ENCODE measurements around the gene HOXA10. TPM values are rescaled to one million over a fixed set of nuclear protein-coding genes. Genes with fewer than 3 reads are reported as not detected.
A peak's percentile ranks its signal among the peaks of the same experiment; 100 is the strongest.

The HOXA10 gene
- total and polyA plus RNA-seq, 3 experiments from 2014 or later: 0.09 TPM; not detected in 2

DNA sequence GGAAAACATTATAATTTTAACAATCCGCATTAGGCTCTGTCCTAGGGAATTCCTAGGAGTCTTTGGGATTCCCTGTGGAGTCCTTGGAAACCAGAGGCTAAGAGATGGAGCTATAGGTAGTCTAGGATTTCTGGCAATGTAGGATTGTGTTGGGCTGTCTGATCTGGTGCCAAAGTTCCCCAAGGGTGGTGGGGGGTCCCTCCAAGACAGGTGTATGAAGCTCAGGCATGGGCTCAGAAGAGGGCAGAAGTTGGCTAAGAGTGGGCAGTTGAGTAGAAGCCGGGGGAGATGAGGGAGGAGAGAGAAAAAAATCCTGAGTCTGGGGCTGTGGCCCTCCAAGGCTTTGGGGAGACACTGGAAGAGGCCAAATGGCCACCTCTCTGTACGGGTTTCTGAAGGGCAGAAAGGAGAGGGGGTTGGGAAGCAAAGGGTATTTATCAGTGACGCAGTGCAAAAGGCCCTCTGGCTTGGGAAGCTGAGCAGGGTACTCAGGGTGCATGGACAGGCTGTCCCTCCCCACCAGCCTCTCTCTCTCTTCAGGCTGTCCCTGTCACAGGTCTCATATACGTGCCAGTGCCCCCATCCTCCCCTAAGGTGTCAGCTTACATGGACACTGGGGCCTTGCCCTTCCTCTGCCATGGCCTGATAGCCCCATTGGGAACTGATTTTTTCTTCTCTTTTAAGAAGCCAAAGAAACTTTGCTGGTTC is 27.5 kb downstream of the HOXA10 start:
- ChIA-PET POLR2A (no interaction called here), CTCF (interaction anchor here (1.0 to 1.4 kb wide), 2 partner anchors 14 to 16 kb away, joined by 3 read pairs; no protein-coding TSS in a partner anchor)
- H3K27me3 ChIP-seq (ENCODE audit: insufficient read depth, low read length, poor library complexity, severe bottlenecking): peaks cover 49% of the 10 kb centered on the region
- no peak overlapping the region for H3K27ac ChIP-seq (ENCODE audit: low read depth, low read length)
- H3K9me3 ChIP-seq (ENCODE audit: low read length): no peaks in the 10 kb centered on the region
- Mint-ChIP-seq H3K4me3 (peak overlapping the region in 1 of 7 donors; percentile 10), H3K9me3 (no peaks in the 10 kb centered on the region), H3K4me1 (peaks cover 9 to 31% (median 19%) of the 10 kb centered on the region in 3 donors), H3K27ac (no peak overlapping the region), H3K36me3 (no peaks in the 10 kb centered on the region), H3K27me3 (peaks cover 63 to 77% of the 10 kb centered on the region in 2 donors)
- peaks cover 13% of the 10 kb centered on the region for H3K4me1 ChIP-seq (ENCODE audit: insufficient read depth, low read length)
- no peak for DNase-seq
- no peak overlapping the region for H3K4me3 ChIP-seq (ENCODE audit: low read length)
- H3K36me3 ChIP-seq (ENCODE audit: insufficient read depth, low read length): no peaks in the 10 kb centered on the region

DNA sequence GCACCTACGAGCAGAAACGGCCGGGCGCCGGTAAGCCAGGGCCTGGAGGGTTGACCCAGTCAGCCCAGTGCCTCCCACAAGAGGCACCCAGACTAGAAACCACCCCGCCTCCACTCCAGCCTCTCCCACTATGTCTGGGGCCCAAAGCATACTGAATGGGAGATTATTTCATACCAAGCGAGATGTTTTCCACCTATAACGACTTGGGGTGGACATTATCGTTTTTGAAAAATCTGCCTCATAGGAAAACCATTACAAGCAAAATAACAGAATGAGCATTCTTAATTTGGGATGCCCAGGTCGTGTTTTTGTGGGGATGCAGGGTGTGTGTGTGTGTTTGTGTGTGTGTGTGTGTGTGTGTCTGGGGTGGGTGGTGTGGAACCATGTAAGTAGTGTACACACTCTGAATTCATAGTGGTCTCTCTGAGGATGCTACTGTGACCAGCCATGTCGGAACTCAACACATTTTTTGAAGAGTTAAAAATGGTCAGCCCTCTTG is 28.2 kb downstream of the HOXA10 start:
- Mint-ChIP-seq H3K27ac (no peak overlapping the region), H3K4me1 (peaks cover 2 to 24% (median 12%) of the 10 kb centered on the region in 3 donors), H3K4me3 (no peak overlapping the region), H3K9me3 (no peaks in the 10 kb centered on the region), H3K27me3 (peaks cover 60 to 76% of the 10 kb centered on the region in 2 donors), H3K36me3 (no peaks in the 10 kb centered on the region)
- Histone ChIP-seq H3K4me1 (ENCODE audit: insufficient read depth, low read length) (peaks cover 6% of the 10 kb centered on the region), H3K27me3 (ENCODE audit: insufficient read depth, low read length, poor library complexity, severe bottlenecking) (peaks cover 42% of the 10 kb centered on the region), H3K36me3 (ENCODE audit: insufficient read depth, low read length) (no peaks in the 10 kb centered on the region), H3K4me3 (ENCODE audit: low read length) (no peak overlapping the region), H3K9me3 (ENCODE audit: low read length) (no peaks in the 10 kb centered on the region), H3K27ac (ENCODE audit: low read depth, low read length) (no peak overlapping the region)
- POLR2A ChIA-PET: no interaction called here
- CTCF ChIA-PET: interaction anchor here (1.0 to 1.4 kb wide), 2 partner anchors 15 to 17 kb away, joined by 3 read pairs; no protein-coding TSS in a partner anchor
- DNase-seq: no peak

DNA sequence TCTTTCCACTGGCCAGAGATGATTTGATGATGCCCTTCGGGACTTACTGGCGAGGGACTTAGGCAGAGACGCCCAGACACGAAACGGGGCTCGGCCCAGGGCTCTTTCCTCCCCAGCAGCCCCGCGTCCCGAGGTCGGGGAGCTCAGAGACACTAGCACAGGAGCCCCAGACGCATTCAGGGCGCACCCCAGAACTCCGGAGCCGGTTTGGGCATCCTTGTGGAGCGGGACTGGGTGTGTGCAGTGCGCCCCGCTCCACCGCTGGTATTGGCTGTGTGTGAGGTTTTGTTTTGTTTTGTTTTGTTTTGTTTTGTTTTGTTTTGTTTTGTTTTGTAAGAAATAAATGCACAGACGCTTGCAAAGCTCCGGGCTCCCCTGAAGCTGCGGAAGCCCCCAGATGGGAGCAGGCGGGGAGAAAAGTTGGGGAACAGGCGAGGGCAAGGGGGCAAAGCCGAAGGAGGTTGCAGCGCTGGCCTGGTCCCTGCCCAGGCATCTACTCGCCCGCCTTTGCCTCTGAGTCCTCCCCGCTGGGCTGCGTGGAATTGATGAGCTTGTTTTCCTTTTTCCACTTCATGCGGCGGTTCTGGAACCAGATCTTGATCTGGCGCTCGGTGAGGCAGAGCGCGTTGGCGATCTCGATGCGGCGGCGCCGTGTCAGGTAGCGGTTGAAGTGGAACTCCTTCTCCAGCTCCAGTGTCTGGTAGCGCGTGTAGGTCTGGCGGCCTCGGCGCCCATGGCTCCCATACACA is 28.8 kb downstream of the HOXA10 start:
- Histone ChIP-seq H3K4me1 (ENCODE audit: insufficient read depth, low read length) (peaks cover under 1% of the 10 kb centered on the region), H3K9me3 (ENCODE audit: low read length) (no peaks in the 10 kb centered on the region), H3K36me3 (ENCODE audit: insufficient read depth, low read length) (no peaks in the 10 kb centered on the region), H3K4me3 (ENCODE audit: low read length) (no peak overlapping the region), H3K27ac (ENCODE audit: low read depth, low read length) (no peak overlapping the region), H3K27me3 (ENCODE audit: insufficient read depth, low read length, poor library complexity, severe bottlenecking) (peaks cover 37% of the 10 kb centered on the region)
- H3K4me1 Mint-ChIP-seq: peaks cover 0 to 18% (median 7%) of the 10 kb centered on the region in 3 donors
- H3K9me3 Mint-ChIP-seq: no peaks in the 10 kb centered on the region
- H3K27me3 Mint-ChIP-seq: peaks cover 56 to 77% of the 10 kb centered on the region in 2 donors
- H3K36me3 Mint-ChIP-seq: no peaks in the 10 kb centered on the region
- ChIA-PET POLR2A (no interaction called here), CTCF (no interaction called here)
- H3K27ac Mint-ChIP-seq: peak overlapping the region in 1 of 8 donors; percentile 7
- no peak for DNase-seq
- no peak overlapping the region for H3K4me3 Mint-ChIP-seq

DNA sequence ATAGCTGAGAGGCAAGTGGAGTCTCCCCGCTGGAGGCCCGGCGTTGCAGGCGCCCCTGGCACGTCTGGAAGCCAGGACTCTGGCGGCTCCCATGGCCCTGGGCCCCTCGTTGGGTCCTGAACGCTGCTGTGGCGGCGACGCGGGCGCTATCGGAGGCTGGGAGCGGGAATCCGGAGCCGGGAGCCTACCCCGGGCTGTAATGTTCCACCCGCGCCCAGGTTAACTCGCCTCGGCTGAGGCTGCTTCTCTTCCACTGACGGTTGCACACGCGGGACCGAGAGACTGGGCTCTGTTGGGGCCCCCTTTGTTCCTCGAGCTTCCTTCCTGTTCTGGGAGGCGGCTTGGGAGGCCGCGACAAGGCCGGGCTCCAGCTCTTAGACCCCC is 29.3 kb downstream of the HOXA10 start:
- H3K9me3 ChIP-seq (ENCODE audit: low read length): no peaks in the 10 kb centered on the region
- Mint-ChIP-seq H3K27ac (no peak overlapping the region), H3K27me3 (peaks cover 51 to 71% of the 10 kb centered on the region in 2 donors), H3K36me3 (no peaks in the 10 kb centered on the region), H3K9me3 (no peaks in the 10 kb centered on the region), H3K4me3 (no peak overlapping the region), H3K4me1 (peaks cover 0 to 13% (median 5%) of the 10 kb centered on the region in 3 donors)
- H3K4me1 ChIP-seq (ENCODE audit: insufficient read depth, low read length): no peaks in the 10 kb centered on the region
- H3K36me3 ChIP-seq (ENCODE audit: insufficient read depth, low read length): no peaks in the 10 kb centered on the region
- no peak overlapping the region for H3K4me3 ChIP-seq (ENCODE audit: low read length)
- H3K27me3 ChIP-seq (ENCODE audit: insufficient read depth, low read length, poor library complexity, severe bottlenecking): peaks cover 35% of the 10 kb centered on the region
- DNase-seq: no peak
- CTCF ChIA-PET: no interaction called here
- POLR2A ChIA-PET: no interaction called here
- H3K27ac ChIP-seq (ENCODE audit: low read depth, low read length): no peak overlapping the region

DNA sequence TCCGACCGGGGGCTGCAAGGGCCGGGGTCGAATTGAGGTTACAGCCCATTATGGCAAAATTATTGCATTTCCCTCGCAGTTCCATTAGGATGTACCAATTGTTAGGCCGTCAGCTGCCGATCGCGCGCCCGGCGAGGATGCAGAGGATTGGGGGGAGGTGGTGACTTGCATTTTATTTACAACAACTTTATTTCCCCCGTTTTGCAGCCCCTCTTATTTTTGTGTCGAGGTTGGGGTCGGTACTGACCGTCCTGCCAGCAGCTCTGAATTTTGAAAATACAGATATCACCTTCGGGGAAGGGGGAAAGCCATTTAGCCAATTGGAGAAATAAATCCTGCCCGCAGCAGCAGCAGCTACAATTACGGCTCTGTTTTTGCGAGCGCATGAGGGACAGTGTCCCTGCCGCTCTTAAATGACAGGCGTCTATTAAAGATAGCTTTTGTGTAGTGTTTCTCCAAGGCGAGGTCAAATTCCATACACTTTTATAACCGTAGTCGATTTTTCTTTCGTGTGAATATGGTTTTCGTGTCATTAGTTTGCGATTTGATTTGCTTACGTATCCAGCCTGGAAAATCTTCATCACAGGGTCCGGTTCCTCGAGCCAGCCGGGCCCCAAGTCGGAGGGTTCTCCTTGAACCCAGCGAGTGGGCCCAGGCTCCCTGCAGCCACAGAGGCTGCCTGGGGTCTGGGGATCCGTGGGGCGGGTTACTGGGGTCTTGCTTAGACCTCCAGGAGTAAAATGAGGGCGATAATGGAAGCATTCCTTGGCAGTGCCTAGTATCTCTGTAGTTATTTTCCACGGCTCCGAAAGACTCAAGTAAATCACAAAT is 30.0 kb downstream of the HOXA10 start:
- H3K36me3 ChIP-seq (ENCODE audit: insufficient read depth, low read length): no peaks in the 10 kb centered on the region
- no peak overlapping the region for H3K27ac ChIP-seq (ENCODE audit: low read depth, low read length)
- Mint-ChIP-seq H3K36me3 (no peaks in the 10 kb centered on the region), H3K27ac (no peak overlapping the region), H3K4me1 (peaks cover 0 to 12% (median 5%) of the 10 kb centered on the region in 3 donors), H3K27me3 (peaks cover 45 to 65% of the 10 kb centered on the region in 2 donors), H3K9me3 (no peaks in the 10 kb centered on the region), H3K4me3 (peak overlapping the region in 1 of 7 donors; percentile 65)
- no peak overlapping the region for H3K4me3 ChIP-seq (ENCODE audit: low read length)
- H3K9me3 ChIP-seq (ENCODE audit: low read length): no peaks in the 10 kb centered on the region
- peaks cover 31% of the 10 kb centered on the region for H3K27me3 ChIP-seq (ENCODE audit: insufficient read depth, low read length, poor library complexity, severe bottlenecking)
- POLR2A ChIA-PET: no interaction called here
- H3K4me1 ChIP-seq (ENCODE audit: insufficient read depth, low read length): no peaks in the 10 kb centered on the region
- DNase-seq: no peak
- CTCF ChIA-PET: no interaction called here

DNA sequence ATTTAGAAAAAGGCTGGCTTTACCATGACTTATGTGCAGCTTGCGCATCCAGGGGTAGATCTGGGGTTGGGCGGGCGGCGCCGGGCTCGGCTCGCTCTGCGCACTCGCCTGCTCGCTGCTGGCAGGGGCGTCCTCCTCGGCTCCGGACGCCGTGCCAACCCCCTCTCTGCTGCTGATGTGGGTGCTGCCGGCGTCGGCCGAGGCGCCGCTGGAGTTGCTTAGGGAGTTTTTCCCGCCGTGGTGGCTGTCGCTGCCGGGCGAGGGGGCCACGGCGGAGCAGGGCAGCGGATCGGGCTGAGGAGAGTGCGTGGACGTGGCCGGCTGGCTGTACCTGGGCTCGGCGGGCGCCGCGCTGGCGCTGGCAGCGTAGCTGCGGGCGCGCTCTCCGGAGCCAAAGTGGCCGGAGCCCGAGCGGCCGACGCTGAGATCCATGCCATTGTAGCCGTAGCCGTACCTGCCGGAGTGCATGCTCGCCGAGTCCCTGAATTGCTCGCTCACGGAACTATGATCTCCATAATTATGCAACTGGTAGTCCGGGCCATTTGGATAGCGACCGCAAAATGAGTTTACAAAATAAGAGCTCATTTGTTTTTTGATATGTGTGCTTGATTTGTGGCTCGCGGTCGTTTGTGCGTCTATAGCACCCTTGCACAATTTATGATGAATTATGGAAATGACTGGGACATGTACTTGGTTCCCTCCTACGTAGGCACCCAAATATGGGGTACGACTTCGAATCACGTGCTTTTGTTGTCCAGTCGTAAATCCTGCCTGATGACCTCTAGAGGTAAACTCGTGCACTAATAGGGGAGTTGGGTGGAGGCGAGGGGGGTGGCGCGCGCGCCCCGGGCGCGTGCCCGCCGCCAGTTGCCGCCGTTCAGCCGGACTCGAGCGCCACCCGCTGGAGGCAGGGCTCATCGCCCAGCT is 30.8 kb downstream of the HOXA10 start, which contains the start of gene HOXA5:
TSS of gene HOXA5 (minus strand) at position 659 of the 927 bp plus-strand sequence. CDS start at position 585, 74 bp downstream.
- no peak for DNase-seq
- Mint-ChIP-seq H3K36me3 (no peaks in the 10 kb centered on the region), H3K4me3 (peak within 1 kb of the TSS in 4 of 7 donors; percentile 20 to 65 (median 32)), H3K4me1 (peaks cover 0 to 9% (median 5%) of the 10 kb centered on the region in 3 donors), H3K27me3 (peaks cover 39 to 64% of the 10 kb centered on the region in 2 donors), H3K27ac (no peak within 1 kb of the TSS), H3K9me3 (no peaks in the 10 kb centered on the region)
- POLR2A ChIA-PET: no interaction called here
- CTCF ChIA-PET: no interaction called here
- Histone ChIP-seq H3K36me3 (ENCODE audit: insufficient read depth, low read length) (no peaks in the 10 kb centered on the region), H3K27ac (ENCODE audit: low read depth, low read length) (no peak within 1 kb of the TSS), H3K27me3 (ENCODE audit: insufficient read depth, low read length, poor library complexity, severe bottlenecking) (peaks cover 22% of the 10 kb centered on the region), H3K4me3 (ENCODE audit: low read length) (no peak within 1 kb of the TSS), H3K9me3 (ENCODE audit: low read length) (no peaks in the 10 kb centered on the region), H3K4me1 (ENCODE audit: insufficient read depth, low read length) (no peaks in the 10 kb centered on the region)

DNA sequence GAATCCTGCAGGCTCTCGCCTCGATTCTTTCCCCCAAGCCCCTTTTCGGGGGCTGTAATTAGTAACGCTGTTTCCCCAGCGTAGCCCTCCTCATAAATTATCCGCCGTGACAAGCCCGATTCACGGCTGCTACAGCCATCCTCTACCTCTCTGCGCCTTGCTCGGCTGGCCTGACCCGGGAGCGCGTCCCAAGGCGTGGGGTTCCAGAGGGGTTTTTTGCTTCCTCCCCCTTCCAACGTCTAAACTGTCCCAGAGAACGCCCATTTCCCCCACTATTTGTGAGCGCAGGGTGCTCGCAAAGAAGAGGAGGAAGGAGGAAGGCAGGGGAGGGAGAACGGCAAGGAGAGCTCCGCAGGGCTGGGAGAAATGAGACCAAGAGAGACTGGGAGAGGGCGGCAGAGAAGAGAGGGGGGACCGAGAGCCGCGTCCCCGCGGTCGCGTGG is 31.5 kb downstream of the HOXA10 start:
- H3K4me1 ChIP-seq (ENCODE audit: insufficient read depth, low read length): no peaks in the 10 kb centered on the region
- no peaks in the 10 kb centered on the region for H3K9me3 ChIP-seq (ENCODE audit: low read length)
- ChIA-PET POLR2A (no interaction called here), CTCF (interaction anchor here (1.7 kb wide), 1 partner anchor 8 kb away, joined by 4 read pairs; no protein-coding TSS in a partner anchor)
- peaks cover 0 to 5% (median 1%) of the 10 kb centered on the region in 3 donors for H3K4me1 Mint-ChIP-seq
- H3K27ac Mint-ChIP-seq: no peak overlapping the region
- H3K9me3 Mint-ChIP-seq: no peaks in the 10 kb centered on the region
- peaks cover 20% of the 10 kb centered on the region for H3K27me3 ChIP-seq (ENCODE audit: insufficient read depth, low read length, poor library complexity, severe bottlenecking)
- DNase-seq: no peak
- no peak overlapping the region for H3K4me3 ChIP-seq (ENCODE audit: low read length)
- H3K36me3 ChIP-seq (ENCODE audit: insufficient read depth, low read length): no peaks in the 10 kb centered on the region
- no peak overlapping the region for H3K27ac ChIP-seq (ENCODE audit: low read depth, low read length)
- peaks cover 34 to 63% of the 10 kb centered on the region in 2 donors for H3K27me3 Mint-ChIP-seq
- peak overlapping the region in 2 of 7 donors; percentile 24 to 41 for H3K4me3 Mint-ChIP-seq
- H3K36me3 Mint-ChIP-seq: no peaks in the 10 kb centered on the region
